T-cell (primary cell): ENCODE data around the gene NPAS3. TPM values are rescaled to one million over a fixed set of nuclear protein-coding genes. Genes with fewer than 3 reads are reported as not detected.

Experiments
- ATAC-seq, 4 experiments: fragments of 200-7000 bp in 3 of 4; fragments of 150-1000 bp in 1 of 4; cut with Tn5 transposase; replicated peaks in 1 of 4; 1 replicate in 3 of 4; 2 replicates in 1 of 4; pipeline ENCODE4 v1.10.0; 2021; ENCODE audit warnings: moderate library complexity in 3 of 4, mild to moderate bottlenecking in 2 of 4, moderate number of reproducible peaks in 1 of 4
- CTCF ChIA-PET, 2 donors: fragments of 300-600 bp; sonication (Branson Sonifier 250); formaldehyde crosslinking; loops; one replicate each; lab custom pipeline; 2022; ENCODE audit warnings: antibody characterized with exemption in 2 of 2; lab: Charles Lee
- POLR2A ChIA-PET, 2 donors: fragments of 300-600 bp; sonication (Branson Sonifier 250); formaldehyde crosslinking; loops; one replicate each; lab custom pipeline; 2022; ENCODE audit warnings: antibody characterized with exemption in 2 of 2; lab: Charles Lee
- DNase-seq, 35 experiments: peaks; one replicate each; pipeline versions ENCODE4 v3.0.0 to v3.0.0-alpha.2; 2013 to 2023
- H3K27ac ChIP-seq: one replicate; pipeline ENCODE4 v1.5.1; 2013; ENCODE audit warnings: low read length
- H3K27me3 ChIP-seq, 2 experiments: replicated peaks in 1 of 2; 1 replicate in 1 of 2; 2 replicates in 1 of 2; pipeline versions ENCODE4 v1.6.1 to v1.7.0; 2013; ENCODE audit warnings: low read length in 1 of 2, mixed read lengths in 1 of 2; ENCODE audit not compliant: control insufficient read depth in 2 of 2, insufficient read depth in 2 of 2; ENCODE audit errors: extremely low read depth in 1 of 2
- H3K36me3 ChIP-seq, 2 donors: 1 replicate in 1 of 2; 2 replicates in 1 of 2; pipeline versions ENCODE4 v1.6.1 to v1.7.0; 2013; ENCODE audit warnings: low read length in 1 of 2; ENCODE audit not compliant: control insufficient read depth in 2 of 2, insufficient read depth in 1 of 2; ENCODE audit errors: extremely low read depth in 1 of 2
- H3K4me1 ChIP-seq, 2 experiments: 1 replicate in 1 of 2; 2 replicates in 1 of 2; pipeline versions ENCODE4 v1.6.1 to v1.7.0; 2013; ENCODE audit warnings: low read length in 2 of 2, mixed read lengths in 1 of 2; ENCODE audit not compliant: insufficient read depth in 2 of 2, control insufficient read depth in 1 of 2; ENCODE audit errors: extremely low read depth in 1 of 2
- H3K4me3 ChIP-seq, 2 donors: 1 replicate in 1 of 2; 2 replicates in 1 of 2; pipeline versions ENCODE4 v1.5.1 to v1.7.0; 2013; ENCODE audit warnings: mild to moderate bottlenecking in 2 of 2, low read length in 1 of 2, moderate library complexity in 1 of 2; ENCODE audit not compliant: control insufficient read depth in 1 of 2; ENCODE audit errors: extremely low read depth in 1 of 2
- H3K9me3 ChIP-seq: 2 replicates; pipeline ENCODE4 v1.7.0; 2013
- H3K27ac Mint-ChIP-seq, 2 donors: one replicate each; pipeline ENCODE4 v1.8.0; 2020 to 2021; ENCODE audit warnings: mild to moderate bottlenecking in 2 of 2, mixed read lengths in 2 of 2
- H3K27me3 Mint-ChIP-seq, 2 donors: one replicate each; pipeline ENCODE4 v1.8.0; 2021 to 2022; ENCODE audit warnings: mixed read lengths in 2 of 2
- H3K36me3 Mint-ChIP-seq: one replicate; pipeline ENCODE4 v1.8.0; 2021; ENCODE audit warnings: mixed read lengths
- H3K4me1 Mint-ChIP-seq, 3 donors: one replicate each; pipeline ENCODE4 v1.8.0; 2020 to 2022; ENCODE audit warnings: mixed read lengths in 3 of 3, mild to moderate bottlenecking in 1 of 3
- H3K4me3 Mint-ChIP-seq, 3 donors: one replicate each; pipeline ENCODE4 v1.8.0; 2020 to 2022; ENCODE audit warnings: mild to moderate bottlenecking in 3 of 3, mixed read lengths in 3 of 3, moderate library complexity in 3 of 3
- H3K9me3 Mint-ChIP-seq, 3 donors: one replicate each; pipeline ENCODE4 v1.8.0; 2020 to 2022; ENCODE audit warnings: mixed read lengths in 3 of 3
- WGBS: methylation state at CpG from one replicate; pipeline ENCODE4 v1.1.5; 2013; ENCODE audit warnings: missing lambda C conversion rate; ENCODE audit not compliant: insufficient coverage; 5-methylcytosine and 5-hydroxymethylcytosine counted together
- total RNA-seq, 35 experiments: library from RNA in 6 of 35; stranded (reverse) in 6 of 35; fragments of 120-200 nt in 1 of 35; gene quantifications; one replicate each; pipeline versions ENCODE4 v1.2.1 to v1.2.4 and lab custom pipeline; 2013 to 2026

The NPAS3 gene
- total RNA-seq, 5 donors from 2014 or later (not counting 1 experiment from before 2014, with no cell fraction given) = 0.10 TPM; not detected in 4

DNA sequence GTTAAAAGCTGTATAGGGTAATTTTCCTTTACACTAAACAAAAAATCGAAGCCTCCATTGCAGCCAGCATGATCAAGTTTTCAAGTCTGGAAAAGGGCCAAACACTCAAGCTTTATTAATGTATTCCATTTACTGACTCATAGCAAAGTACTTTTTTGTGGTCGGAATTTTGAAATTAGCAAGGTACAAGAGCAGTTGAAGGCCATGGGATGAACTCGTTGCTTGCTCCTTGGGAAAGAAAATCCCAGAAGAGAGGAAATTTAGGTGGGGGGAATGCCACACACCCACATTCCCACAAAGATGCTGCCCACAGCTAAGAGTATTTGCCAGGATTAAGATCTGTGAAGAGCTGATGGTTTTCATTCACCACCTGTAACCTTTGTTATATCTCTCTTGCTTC is 678.5 kb downstream of the NPAS3 start:
- Histone ChIP-seq H3K4me1 (no peaks in the 10 kb centered on the region), H3K36me3 (no peaks in the 10 kb centered on the region), H3K27me3 (no peaks in the 10 kb centered on the region), H3K4me3 (no peak overlapping the region), H3K9me3 (no peaks in the 10 kb centered on the region), H3K27ac (no peak overlapping the region)
- no peak for DNase-seq
- H3K27me3 Mint-ChIP-seq = peaks cover 0 to 7% of the 10 kb centered on the region in 2 donors
- H3K4me1 Mint-ChIP-seq = no peaks in the 10 kb centered on the region
- no peaks in the 10 kb centered on the region for H3K36me3 Mint-ChIP-seq
- no peak overlapping the region for H3K4me3 Mint-ChIP-seq
- no peak for ATAC-seq
- WGBS = no CpG with 5 or more reads among the region's 3 CpGs
- CTCF ChIA-PET = no interaction called here
- POLR2A ChIA-PET = no interaction called here
- H3K9me3 Mint-ChIP-seq = peaks cover 0 to 6% (median 0%) of the 10 kb centered on the region in 3 donors
- H3K27ac Mint-ChIP-seq = no peak overlapping the region

DNA sequence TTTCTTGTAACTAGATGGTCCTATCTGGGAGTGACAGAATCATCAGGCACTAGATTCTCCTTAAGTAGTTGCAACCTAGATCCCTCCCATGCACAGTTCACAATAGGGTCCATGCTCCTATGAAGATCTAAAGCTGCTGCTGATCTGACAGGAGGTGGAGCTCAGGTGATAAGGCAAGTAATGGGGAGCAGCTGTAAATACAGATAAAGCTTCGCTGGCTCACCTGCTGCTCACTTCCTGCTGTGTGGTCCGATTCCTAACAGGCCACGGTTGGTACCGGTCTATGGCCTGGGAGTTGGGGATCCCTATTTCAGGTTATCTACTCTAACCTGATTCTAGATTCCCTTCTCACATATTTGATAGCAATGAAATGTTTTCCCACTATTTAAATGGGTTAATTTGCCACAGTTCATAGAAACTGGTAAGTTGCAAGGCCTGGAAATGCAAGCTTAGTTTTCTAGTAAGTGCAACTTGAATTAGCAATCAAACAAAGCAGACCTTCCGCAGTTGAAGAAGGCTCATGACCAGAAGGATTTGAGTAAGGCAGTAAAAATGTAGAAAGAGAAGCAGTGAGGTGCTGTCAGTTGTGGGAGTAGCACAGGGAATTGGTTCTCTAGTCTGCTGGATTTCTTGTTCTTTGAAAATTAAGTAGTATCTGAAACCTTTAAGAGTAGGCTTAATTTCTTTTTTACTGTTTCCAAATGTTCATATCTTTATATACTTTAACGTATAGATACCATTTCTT is 679.9 kb downstream of the NPAS3 start:
- ATAC-seq (no peak), DNase-seq (no peak)
- no peak overlapping the region for H3K27ac ChIP-seq
- POLR2A ChIA-PET = no interaction called here
- H3K4me3 ChIP-seq = no peak overlapping the region
- H3K4me1 ChIP-seq = no peaks in the 10 kb centered on the region
- no peak overlapping the region for H3K27ac Mint-ChIP-seq
- no peaks in the 10 kb centered on the region for H3K4me1 Mint-ChIP-seq
- H3K27me3 ChIP-seq = no peaks in the 10 kb centered on the region
- no peaks in the 10 kb centered on the region for H3K36me3 Mint-ChIP-seq
- no peaks in the 10 kb centered on the region for H3K36me3 ChIP-seq
- H3K4me3 Mint-ChIP-seq = no peak overlapping the region
- CTCF ChIA-PET = no interaction called here
- H3K9me3 ChIP-seq = no peaks in the 10 kb centered on the region
- H3K9me3 Mint-ChIP-seq = peaks cover 0 to 6% (median 0%) of the 10 kb centered on the region in 3 donors
- 71% methylated on average over 1 of the region's 6 CpGs for WGBS
- H3K27me3 Mint-ChIP-seq = peaks cover 0 to 7% of the 10 kb centered on the region in 2 donors

DNA sequence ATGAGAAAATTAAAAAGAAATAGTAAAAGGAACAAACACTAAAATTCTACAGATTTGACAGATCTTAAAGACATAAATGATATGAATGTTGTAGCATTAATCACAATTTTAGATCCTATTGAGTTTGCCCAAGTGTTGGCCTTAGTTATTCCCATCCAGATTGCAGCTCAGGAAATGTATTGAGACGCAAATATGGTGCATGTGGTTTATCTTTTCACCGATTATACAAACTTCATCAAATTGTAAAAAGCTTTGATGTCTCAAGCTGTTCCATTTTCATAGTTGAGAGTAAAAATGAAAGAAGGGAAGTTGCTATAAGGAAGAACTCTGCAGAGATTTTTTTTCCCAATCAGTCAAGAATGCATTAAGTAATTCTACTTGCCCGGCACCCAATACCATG is 683.8 kb downstream of the NPAS3 start:
- H3K36me3 ChIP-seq = no peaks in the 10 kb centered on the region
- H3K9me3 Mint-ChIP-seq = peaks cover 0 to 6% (median 0%) of the 10 kb centered on the region in 3 donors
- H3K4me1 ChIP-seq = no peaks in the 10 kb centered on the region
- no peaks in the 10 kb centered on the region for H3K27me3 ChIP-seq
- ChIA-PET CTCF (no interaction called here), POLR2A (no interaction called here)
- ATAC-seq (no peak), DNase-seq (no peak)
- no peaks in the 10 kb centered on the region for H3K36me3 Mint-ChIP-seq
- WGBS = no CpG with 5 or more reads among the region's 3 CpGs
- no peaks in the 10 kb centered on the region for H3K9me3 ChIP-seq
- no peaks in the 10 kb centered on the region for H3K4me1 Mint-ChIP-seq
- no peak overlapping the region for H3K27ac Mint-ChIP-seq
- peaks cover 0 to 4% of the 10 kb centered on the region in 2 donors for H3K27me3 Mint-ChIP-seq
- no peak overlapping the region for H3K4me3 ChIP-seq
- H3K27ac ChIP-seq = no peak overlapping the region
- H3K4me3 Mint-ChIP-seq = no peak overlapping the region

DNA sequence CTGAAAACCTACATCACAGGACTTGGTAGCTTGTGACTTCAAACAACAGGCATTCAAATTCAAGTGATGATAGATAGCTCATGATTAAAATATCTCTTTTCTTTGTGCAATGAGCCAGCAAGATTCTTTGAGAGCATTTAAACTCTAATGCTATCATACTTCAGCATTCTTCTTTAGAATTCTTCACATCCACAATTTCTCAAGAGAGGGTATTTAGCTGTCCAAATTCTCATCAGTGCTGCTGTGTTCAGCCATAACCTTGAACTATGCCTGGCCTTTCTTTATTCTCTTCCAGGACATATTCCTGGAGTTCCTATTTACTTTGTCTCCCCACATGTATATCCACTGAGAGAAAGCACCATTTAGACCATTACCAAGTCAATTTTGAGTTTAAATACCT is 691.1 kb downstream of the NPAS3 start:
- H3K27ac Mint-ChIP-seq = no peak overlapping the region
- no peak overlapping the region for H3K4me3 ChIP-seq
- DNase-seq (no peak), ATAC-seq (no peak)
- ChIA-PET POLR2A (no interaction called here), CTCF (no interaction called here)
- no peak overlapping the region for H3K4me3 Mint-ChIP-seq
- no peaks in the 10 kb centered on the region for H3K27me3 Mint-ChIP-seq
- no peaks in the 10 kb centered on the region for H3K4me1 Mint-ChIP-seq
- no peaks in the 10 kb centered on the region for H3K36me3 ChIP-seq
- H3K9me3 Mint-ChIP-seq = peaks cover 0 to 4% (median 0%) of the 10 kb centered on the region in 3 donors
- no peaks in the 10 kb centered on the region for H3K9me3 ChIP-seq
- H3K27ac ChIP-seq = no peak overlapping the region
- H3K36me3 Mint-ChIP-seq = no peaks in the 10 kb centered on the region
- H3K4me1 ChIP-seq = no peaks in the 10 kb centered on the region
- H3K27me3 ChIP-seq = no peaks in the 10 kb centered on the region

DNA sequence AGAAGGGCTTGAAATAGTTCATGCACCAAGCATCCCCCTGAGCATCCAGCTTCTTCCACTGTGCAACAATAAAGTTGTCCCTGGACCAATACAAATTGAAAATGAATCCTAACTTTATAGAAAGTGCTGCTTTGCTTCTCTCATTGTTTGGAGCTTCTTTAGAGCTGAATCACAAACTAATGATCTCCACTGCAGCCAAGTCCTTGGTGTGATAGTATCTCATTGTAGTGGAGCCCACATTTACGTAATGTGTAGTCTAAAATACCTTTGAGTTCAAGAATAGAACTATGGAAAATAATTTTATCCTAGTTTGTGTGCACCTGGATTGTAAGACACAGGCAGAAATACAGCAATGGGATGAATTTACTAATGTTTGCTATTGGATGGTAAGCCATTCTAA is 692.3 kb downstream of the NPAS3 start:
- no peak overlapping the region for H3K27ac ChIP-seq
- H3K4me1 ChIP-seq = no peaks in the 10 kb centered on the region
- Mint-ChIP-seq H3K27ac (no peak overlapping the region), H3K4me3 (no peak overlapping the region), H3K9me3 (peaks cover 0 to 4% (median 0%) of the 10 kb centered on the region in 3 donors), H3K27me3 (no peaks in the 10 kb centered on the region), H3K36me3 (no peaks in the 10 kb centered on the region), H3K4me1 (no peaks in the 10 kb centered on the region)
- DNase-seq (no peak), ATAC-seq (no peak)
- ChIA-PET CTCF (no interaction called here), POLR2A (no interaction called here)
- no peaks in the 10 kb centered on the region for H3K9me3 ChIP-seq
- no peak overlapping the region for H3K4me3 ChIP-seq
- H3K27me3 ChIP-seq = no peaks in the 10 kb centered on the region
- no CpG with 5 or more reads among the region's 1 CpG for WGBS
- H3K36me3 ChIP-seq = no peaks in the 10 kb centered on the region

DNA sequence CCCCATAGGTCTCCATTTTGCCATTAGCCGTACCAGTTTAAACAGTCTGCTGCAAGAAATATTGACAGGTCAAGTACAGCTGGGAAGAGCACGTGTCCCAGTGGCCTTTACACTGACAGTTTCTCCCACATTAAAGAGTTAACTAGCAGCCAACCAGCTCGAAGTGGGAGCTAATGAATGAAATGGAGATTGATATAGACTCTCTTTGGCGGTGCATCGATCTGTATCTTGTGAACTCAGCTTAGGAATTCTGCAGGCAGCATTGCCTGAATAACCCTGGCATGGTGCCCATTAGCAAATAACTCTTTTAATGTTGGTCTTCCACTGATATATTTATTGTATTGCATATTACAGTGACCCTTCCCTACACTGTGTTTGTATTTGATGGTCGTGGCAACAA is 692.8 kb downstream of the NPAS3 start:
- Mint-ChIP-seq H3K4me1 (no peaks in the 10 kb centered on the region), H3K4me3 (no peak overlapping the region), H3K27ac (no peak overlapping the region), H3K9me3 (peaks cover 0 to 4% (median 0%) of the 10 kb centered on the region in 3 donors), H3K36me3 (no peaks in the 10 kb centered on the region), H3K27me3 (no peaks in the 10 kb centered on the region)
- no peaks in the 10 kb centered on the region for H3K36me3 ChIP-seq
- CTCF ChIA-PET = no interaction called here
- H3K9me3 ChIP-seq = no peaks in the 10 kb centered on the region
- POLR2A ChIA-PET = no interaction called here
- DNase-seq (no peak), ATAC-seq (no peak)
- no peaks in the 10 kb centered on the region for H3K27me3 ChIP-seq
- WGBS = no CpG with 5 or more reads among the region's 6 CpGs
- H3K4me3 ChIP-seq = no peak overlapping the region
- no peak overlapping the region for H3K27ac ChIP-seq
- no peaks in the 10 kb centered on the region for H3K4me1 ChIP-seq
